OCI-LY3 (cell line): Measurements from ENCODE around the gene CDC42BPA.

ENCODE experiments used
- CTCF ChIP-seq: fragments of 200-600, 300-600 bp; sonication (generic); IDR thresholded peaks from 2 replicates; pipeline ENCODE4 v1.5.1; 2014; ENCODE audit warnings: antibody characterized with exemption, low read length, low read depth
- EZH2phosphoT487 ChIP-seq: fragments of 200-600 bp; shearing (Covaris generic); IDR thresholded peaks from 2 replicates; pipeline ENCODE4 v1.6.1; 2018; ENCODE audit warnings: antibody characterized with exemption, mixed run types, low read depth

DNA sequence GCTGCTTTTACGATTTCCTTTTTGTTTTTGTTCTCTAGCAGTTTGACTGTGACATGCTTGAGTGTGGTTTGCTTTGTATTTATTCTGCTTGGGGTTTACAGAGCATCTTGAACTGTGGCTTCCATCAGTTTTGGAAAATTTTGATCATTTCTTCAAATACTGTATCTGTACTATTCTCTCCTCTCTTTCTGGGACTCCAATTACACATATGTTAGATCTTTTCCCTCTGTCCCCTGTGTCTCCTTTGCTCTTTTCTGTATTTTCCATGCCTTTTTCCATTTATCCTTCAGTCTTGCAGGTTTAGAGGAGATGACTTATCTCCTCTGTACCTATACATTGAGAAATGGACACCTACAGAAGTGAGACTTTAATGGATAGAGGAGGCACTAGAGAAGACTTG is 346.5 kb downstream of the CDC42BPA start:
- TF ChIP-seq CTCF (no peak), EZH2phosphoT487 (no peak)
